Common myeloid progenitor, CD34-positive (primary cell): ENCODE measurements around the gene C2CD2L.

Source experiments
- CTCF ChIA-PET: fragments of 350-600 bp; sonication (Branson Sonifier 250); formaldehyde crosslinking; loops from one replicate; lab custom pipeline; 2021; ENCODE audit warnings: antibody characterized with exemption; lab: Charles Lee
- POLR2A ChIA-PET: fragments of 350-600 bp; sonication (Branson Sonifier 250); formaldehyde crosslinking; loops from one replicate; lab custom pipeline; 2021; ENCODE audit warnings: antibody characterized with exemption; lab: Charles Lee
- DNase-seq, 3 donors: peaks; one replicate each; pipeline versions ENCODE4 v3.0.0 to v3.0.0-alpha.2; 2013
- H3K27ac ChIP-seq, 2 experiments: 1 replicate in 1 of 2; 2 replicates in 1 of 2; pipeline ENCODE4 v1.7.0; 2013; ENCODE audit warnings: inconsistent platforms in 2 of 2, low read length in 2 of 2, mild to moderate bottlenecking in 2 of 2, low read depth in 1 of 2, moderate library complexity in 1 of 2; ENCODE audit not compliant: severe bottlenecking in 2 of 2, insufficient read depth in 1 of 2, poor library complexity in 1 of 2
- H3K27me3 ChIP-seq, 5 experiments: replicated peaks in 2 of 5; 1 replicate in 3 of 5; 2 replicates in 2 of 5; pipeline versions ENCODE4 v1.6.1 to v1.7.0; 2013; ENCODE audit warnings: low read length in 4 of 5, mild to moderate bottlenecking in 2 of 5, moderate library complexity in 2 of 5, inconsistent platforms in 1 of 5; ENCODE audit not compliant: insufficient read depth in 5 of 5, control insufficient read depth in 4 of 5
- H3K36me3 ChIP-seq, 4 experiments: 1 replicate in 2 of 4; 2 replicates in 2 of 4; pipeline versions ENCODE4 v1.6.1 to v1.7.0; 2013; ENCODE audit warnings: low read length in 3 of 4, control low read depth in 1 of 4, mild to moderate bottlenecking in 1 of 4; ENCODE audit not compliant: control insufficient read depth in 4 of 4, insufficient read depth in 4 of 4
- H3K4me1 ChIP-seq, 4 experiments: 1 replicate in 3 of 4; 2 replicates in 1 of 4; pipeline versions ENCODE4 v1.6.1 to v1.7.1; 2013; ENCODE audit warnings: low read length in 3 of 4, mild to moderate bottlenecking in 3 of 4, control low read depth in 1 of 4, inconsistent platforms in 1 of 4, moderate library complexity in 1 of 4; ENCODE audit not compliant: control insufficient read depth in 4 of 4, insufficient read depth in 4 of 4; ENCODE audit errors: control extremely low read depth in 1 of 4
- H3K4me3 ChIP-seq, 7 experiments: 1 replicate in 4 of 7; 2 replicates in 3 of 7; pipeline versions ENCODE4 v1.5.1 to v1.7.0; 2013; ENCODE audit warnings: mild to moderate bottlenecking in 7 of 7, low read length in 6 of 7, moderate library complexity in 6 of 7, inconsistent platforms in 2 of 7, low read depth in 2 of 7, control low read depth in 1 of 7; ENCODE audit not compliant: insufficient read depth in 4 of 7, control insufficient read depth in 1 of 7; ENCODE audit errors: extremely low read depth in 1 of 7
- H3K9me3 ChIP-seq, 5 experiments: 1 replicate in 4 of 5; 2 replicates in 1 of 5; pipeline versions ENCODE4 v1.6.1 to v1.7.1; 2013; ENCODE audit warnings: low read length in 4 of 5, mild to moderate bottlenecking in 2 of 5, inconsistent platforms in 1 of 5, low read depth in 1 of 5, moderate library complexity in 1 of 5; ENCODE audit not compliant: control insufficient read depth in 4 of 5, insufficient read depth in 2 of 5; ENCODE audit errors: control extremely low read depth in 1 of 5
- whole genome bisulfite sequencing: methylation state at CpG from one replicate; pipeline ENCODE4 v1.1.5; 2013; ENCODE audit not compliant: insufficient coverage; 5-methylcytosine and 5-hydroxymethylcytosine counted together

The C2CD2L gene

DNA sequence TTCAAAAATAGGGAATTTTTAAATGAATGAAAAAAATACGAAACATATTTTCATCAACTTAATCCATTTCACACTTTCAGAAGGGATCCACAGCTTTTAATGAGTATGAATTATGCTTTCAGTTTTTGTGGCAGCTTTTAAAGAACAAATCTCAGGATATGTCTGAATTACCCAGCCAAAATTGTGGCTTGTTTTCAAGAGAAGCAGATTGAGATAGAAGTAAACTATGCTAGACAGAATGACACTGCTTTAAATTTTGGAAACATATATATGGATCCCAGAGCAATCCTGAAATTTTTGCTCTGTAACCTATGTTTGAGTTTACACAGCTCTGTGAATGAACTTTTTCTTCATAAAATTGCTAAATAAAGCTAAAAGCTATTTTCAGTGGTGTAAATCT is 11.8 kb downstream of the C2CD2L start:
- CTCF ChIA-PET: interaction anchor here (0.6 to 7.2 kb wide), 6 partner anchors 10 to 63 kb away, joined by 3 to 45 read pairs (median 3); partner anchors contain the start of gene C2CD2L
- no peaks in the 10 kb centered on the region for H3K9me3 ChIP-seq
- WGBS: no CpG with 5 or more reads among the region's 1 CpG
- H3K27ac ChIP-seq: no peak overlapping the region
- POLR2A ChIA-PET: interaction anchor here (1.4 kb wide), 1 partner anchor 12 kb away, joined by 3 read pairs; the partner anchor contains the start of gene C2CD2L
- peaks cover 16 to 31% (median 27%) of the 10 kb centered on the region in 4 experiments for H3K4me1 ChIP-seq
- no peaks in the 10 kb centered on the region for H3K27me3 ChIP-seq
- H3K4me3 ChIP-seq: no peak overlapping the region
- H3K36me3 ChIP-seq: peaks cover 0 to 24% (median 8%) of the 10 kb centered on the region in 4 experiments
- DNase-seq: no peak

DNA sequence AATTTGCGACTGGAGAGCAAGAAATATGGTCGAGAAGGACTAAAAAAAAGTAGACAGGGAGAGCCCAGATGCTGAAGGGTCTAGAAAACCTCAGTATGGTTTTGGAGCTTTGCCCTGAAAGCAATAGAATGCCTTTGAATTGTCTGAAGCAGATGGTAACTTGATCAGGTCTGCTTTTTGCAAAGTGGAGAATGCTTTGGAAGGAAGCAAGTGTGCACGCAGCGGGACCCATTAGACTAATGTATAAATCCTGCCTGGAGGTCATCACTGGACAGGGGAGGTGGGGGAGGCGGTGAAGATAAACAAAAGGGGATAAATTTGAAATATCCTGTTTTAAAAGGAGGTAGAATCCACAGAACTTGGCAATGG is 13.5 kb downstream of the C2CD2L start:
- Histone ChIP-seq H3K36me3 (peaks cover 3 to 19% (median 12%) of the 10 kb centered on the region in 4 experiments), H3K9me3 (no peaks in the 10 kb centered on the region), H3K27me3 (no peaks in the 10 kb centered on the region), H3K27ac (peak overlapping the region in 1 of 2 experiments; percentile 53), H3K4me1 (peaks cover 12 to 25% (median 21%) of the 10 kb centered on the region in 4 experiments), H3K4me3 (peak overlapping the region in 5 of 7 experiments; percentile 33 to 98 (median 73))
- ChIA-PET POLR2A (no interaction called here), CTCF (interaction anchor here (0.6 to 7.2 kb wide), 6 partner anchors 12 to 65 kb away, joined by 3 to 45 read pairs (median 3); partner anchors contain the start of gene C2CD2L)
- peak in 2 of 3 donors; percentile 26 to 32 for DNase-seq
- 73% methylated on average over 5 of the region's 5 CpGs for WGBS

DNA sequence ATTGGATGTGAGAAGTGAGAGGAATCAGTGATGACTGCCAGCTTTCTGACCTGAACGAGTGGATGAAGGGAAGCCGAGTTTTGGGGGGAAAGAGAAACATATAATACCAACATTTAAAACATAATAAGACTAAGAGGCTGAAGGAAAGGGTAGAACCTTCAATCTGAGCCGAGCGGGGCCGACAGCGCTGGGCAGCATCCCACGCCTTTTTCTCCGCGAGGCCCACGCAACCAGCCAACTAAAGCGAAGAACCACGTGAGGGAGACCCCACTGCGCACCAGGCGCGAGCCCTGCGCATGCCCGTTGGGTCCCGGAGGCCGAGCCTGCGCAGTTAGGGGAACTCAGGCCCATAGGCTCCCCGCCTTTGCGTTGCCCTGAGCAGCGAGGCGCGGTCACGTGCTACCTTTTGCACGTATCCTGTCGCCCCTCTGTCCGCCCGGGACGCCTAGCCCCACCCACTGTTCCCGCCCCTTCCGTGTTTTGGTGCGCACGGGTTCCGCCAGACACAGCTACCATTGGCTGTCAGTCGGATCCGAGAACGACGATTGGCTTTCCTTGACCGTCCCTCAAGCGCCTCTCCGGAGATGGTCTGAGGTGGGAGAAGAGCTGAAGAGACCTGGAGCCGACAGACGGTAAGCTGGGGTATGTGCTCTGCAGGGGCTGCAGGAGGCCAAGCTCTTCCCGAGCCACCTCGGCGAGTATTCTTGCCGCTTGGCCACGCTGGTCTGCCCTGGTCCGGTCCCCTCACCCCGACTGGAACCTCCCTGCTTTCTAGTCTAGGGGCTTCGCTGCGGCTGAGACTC is 14.1 kb downstream of the C2CD2L start, which contains the start of gene HINFP:
TSS of gene HINFP (plus strand) at position 573 of the 803 bp plus-strand sequence. CDS start 5,365 bp downstream, outside the sequence.
- H3K4me3 ChIP-seq: peak within 1 kb of the TSS; percentile 85 to 99 (median 94)
- no peaks in the 10 kb centered on the region for H3K27me3 ChIP-seq
- H3K36me3 ChIP-seq: peaks cover 3 to 15% (median 11%) of the 10 kb centered on the region in 4 experiments
- POLR2A ChIA-PET: interaction anchor here (1.1 to 1.6 kb wide), 2 partner anchors 26 to 48 kb away, joined by 3 to 4 read pairs; partner anchors contain the start of gene NLRX1
- CTCF ChIA-PET: interaction anchor here (0.8 to 7.2 kb wide), 7 partner anchors 11 to 85 kb away, joined by 3 to 45 read pairs (median 3); partner anchors contain the start of genes C2CD2L and CBL
- H3K27ac ChIP-seq: peak within 1 kb of the TSS; percentile 59 to 90
- DNase-seq: peak; percentile 99
- whole genome bisulfite sequencing: 0% methylated on average over 50 of the region's 54 CpGs
- H3K9me3 ChIP-seq: no peaks in the 10 kb centered on the region
- H3K4me1 ChIP-seq: peaks cover 11 to 20% (median 19%) of the 10 kb centered on the region in 4 experiments

DNA sequence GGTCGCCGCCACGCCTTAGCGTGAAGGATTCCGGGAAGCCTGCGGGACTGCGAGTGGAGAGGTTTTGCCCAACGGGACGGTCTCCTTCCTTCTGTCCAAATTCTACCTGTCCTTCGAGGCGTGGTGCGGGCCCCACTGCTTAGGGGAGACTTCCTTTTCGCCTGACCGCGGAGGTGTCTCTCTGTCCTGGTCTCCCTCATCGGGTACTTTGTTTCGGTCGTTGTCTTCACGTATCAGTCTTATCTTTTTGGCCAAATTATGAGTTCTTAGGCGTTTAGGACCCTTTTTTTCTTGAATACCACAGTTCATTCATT is 14.6 kb downstream of the C2CD2L start:
- ChIA-PET POLR2A (interaction anchor here (1.1 to 1.6 kb wide), 2 partner anchors 27 to 47 kb away, joined by 3 to 4 read pairs; partner anchors contain the start of gene NLRX1), CTCF (interaction anchor here (0.8 to 7.2 kb wide), 7 partner anchors 10 to 85 kb away, joined by 3 to 45 read pairs (median 3); partner anchors contain the start of genes C2CD2L and CBL)
- 0% methylated on average over 16 of the region's 20 CpGs for WGBS
- Histone ChIP-seq H3K27me3 (no peaks in the 10 kb centered on the region), H3K27ac (peak overlapping the region; percentile 59 to 90), H3K4me3 (peak overlapping the region; percentile 85 to 99 (median 94)), H3K36me3 (peaks cover 3 to 16% (median 9%) of the 10 kb centered on the region in 4 experiments), H3K4me1 (peaks cover 11 to 20% (median 19%) of the 10 kb centered on the region in 4 experiments), H3K9me3 (no peaks in the 10 kb centered on the region)
- no peak for DNase-seq

DNA sequence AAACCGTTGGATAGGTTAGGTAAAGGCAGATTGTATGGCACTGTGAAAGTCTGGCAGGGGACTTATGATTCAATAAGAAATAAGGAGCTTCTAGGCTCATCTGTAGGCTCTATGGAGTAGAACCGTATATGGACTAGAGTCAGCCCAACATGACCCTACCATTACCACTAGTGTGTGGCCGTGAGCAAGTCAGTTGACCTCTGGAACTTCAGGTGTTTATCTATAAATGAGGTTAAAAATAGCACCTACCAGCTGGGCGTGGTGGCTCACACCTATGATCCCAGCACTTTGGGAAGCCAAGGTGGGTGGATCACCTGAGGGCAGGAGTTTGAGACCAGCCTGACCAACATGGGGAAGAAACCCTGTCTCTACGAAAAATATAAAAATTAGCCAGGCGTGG is 18.7 kb downstream of the C2CD2L start:
- Histone ChIP-seq H3K27me3 (no peaks in the 10 kb centered on the region), H3K36me3 (peaks cover 8 to 42% (median 23%) of the 10 kb centered on the region in 4 experiments), H3K4me3 (no peak overlapping the region), H3K9me3 (no peaks in the 10 kb centered on the region), H3K4me1 (peaks cover 11 to 15% (median 13%) of the 10 kb centered on the region in 4 experiments), H3K27ac (no peak overlapping the region)
- POLR2A ChIA-PET: no interaction called here
- WGBS: 98% methylated on average over 5 of the region's 6 CpGs
- CTCF ChIA-PET: interaction anchor here (0.9 to 1.9 kb wide), 3 partner anchors 20 to 54 kb away, joined by 3 to 9 read pairs (median 4); partner anchors contain the start of gene HMBS
- DNase-seq: no peak

DNA sequence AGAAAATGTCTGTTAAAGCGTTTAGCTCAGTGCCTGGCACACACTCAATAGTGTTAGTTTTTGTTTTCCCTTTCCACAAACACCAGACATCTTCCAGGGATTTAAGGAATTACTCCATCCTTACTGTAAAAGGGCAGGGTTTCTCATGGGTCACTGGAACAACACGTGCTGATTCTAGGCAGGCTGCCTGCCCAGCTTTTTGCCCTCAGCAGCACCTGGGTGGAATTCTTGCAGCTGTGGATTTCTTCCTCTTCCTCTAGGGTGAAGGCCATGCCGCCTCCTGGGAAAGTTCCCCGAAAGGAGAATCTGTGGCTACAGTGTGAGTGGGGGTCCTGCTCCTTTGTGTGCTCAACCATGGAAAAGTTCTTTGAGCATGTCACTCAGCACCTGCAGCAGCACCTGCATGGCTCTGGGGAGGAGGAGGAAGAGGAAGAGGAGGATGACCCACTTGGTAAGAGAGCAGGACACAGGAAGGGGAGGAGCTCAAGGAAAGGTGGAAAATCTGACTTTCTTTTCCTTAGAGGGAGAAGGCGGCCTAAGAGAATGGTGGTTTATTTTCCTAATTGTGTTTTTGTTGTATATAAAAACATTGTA is 19.6 kb downstream of the C2CD2L start:
- no peak for DNase-seq
- ChIA-PET POLR2A (no interaction called here), CTCF (interaction anchor here (1.3 to 1.9 kb wide), 2 partner anchors 19 to 53 kb away, joined by 4 to 9 read pairs; no protein-coding TSS in a partner anchor)
- Histone ChIP-seq H3K27me3 (no peaks in the 10 kb centered on the region), H3K27ac (no peak overlapping the region), H3K9me3 (no peaks in the 10 kb centered on the region), H3K36me3 (peaks cover 8 to 51% (median 31%) of the 10 kb centered on the region in 4 experiments), H3K4me3 (no peak overlapping the region), H3K4me1 (peaks cover 9 to 11% (median 10%) of the 10 kb centered on the region in 4 experiments)
- 92% methylated on average over 2 of the region's 5 CpGs for WGBS
